H1 (cell line): ENCODE measurements around the gene LAPTM4A. TPM values are rescaled to one million over a fixed set of nuclear protein-coding genes. Genes with fewer than 3 reads are reported as not detected.

Source experiments
- SIRT6 ChIP-seq: IDR thresholded peaks from one replicate; pipeline ENCODE4 v1.7.1; 2012; ENCODE audit warnings: low read length, inconsistent platforms
- polyA plus RNA-seq, 7 experiments: library from polyadenylated mRNA; depleted of rRNA in 3 of 7; stranded (reverse) in 5 of 7; unstranded in 2 of 7; fragments of >200 nt in 5 of 7; fragments of 200-250 nt in 2 of 7; gene quantifications; 1 replicate in 5 of 7; 2 replicates in 1 of 7; 4 replicates in 1 of 7; pipeline versions ENCODE4 v1.2.1 to v1.2.3, GENCODE V29; 2011 to 2013; ENCODE audit warnings: missing spikeins in 2 of 7, mixed read lengths in 2 of 7
- total RNA-seq: library from RNA; stranded (reverse); fragmentation: NEBNext Ultra II Directional; extraction: Animal tissue kit (Norgen Biotek cat#: 25700); gene quantifications from 2 replicates; pipeline ENCODE4 v1.2.1, GENCODE V29; 2021
- TF ChIP-seq, protein P1 (sequence below): fragments of 300-600 bp; sonication (generic); IDR thresholded peaks from 2 replicates; pipeline ENCODE4 v1.7.1; 2012; ENCODE audit warnings: low read length, moderate library complexity, mild to moderate bottlenecking, inconsistent platforms; ENCODE audit not compliant: insufficient replicate concordance

The LAPTM4A gene
- total and polyA plus RNA-seq, 2 of the 8 experiments (the other 6 are each of a cell fraction or from before 2014, with no cell fraction given): 193 to 419 TPM

- TF ChIP-seq, protein P1, sequence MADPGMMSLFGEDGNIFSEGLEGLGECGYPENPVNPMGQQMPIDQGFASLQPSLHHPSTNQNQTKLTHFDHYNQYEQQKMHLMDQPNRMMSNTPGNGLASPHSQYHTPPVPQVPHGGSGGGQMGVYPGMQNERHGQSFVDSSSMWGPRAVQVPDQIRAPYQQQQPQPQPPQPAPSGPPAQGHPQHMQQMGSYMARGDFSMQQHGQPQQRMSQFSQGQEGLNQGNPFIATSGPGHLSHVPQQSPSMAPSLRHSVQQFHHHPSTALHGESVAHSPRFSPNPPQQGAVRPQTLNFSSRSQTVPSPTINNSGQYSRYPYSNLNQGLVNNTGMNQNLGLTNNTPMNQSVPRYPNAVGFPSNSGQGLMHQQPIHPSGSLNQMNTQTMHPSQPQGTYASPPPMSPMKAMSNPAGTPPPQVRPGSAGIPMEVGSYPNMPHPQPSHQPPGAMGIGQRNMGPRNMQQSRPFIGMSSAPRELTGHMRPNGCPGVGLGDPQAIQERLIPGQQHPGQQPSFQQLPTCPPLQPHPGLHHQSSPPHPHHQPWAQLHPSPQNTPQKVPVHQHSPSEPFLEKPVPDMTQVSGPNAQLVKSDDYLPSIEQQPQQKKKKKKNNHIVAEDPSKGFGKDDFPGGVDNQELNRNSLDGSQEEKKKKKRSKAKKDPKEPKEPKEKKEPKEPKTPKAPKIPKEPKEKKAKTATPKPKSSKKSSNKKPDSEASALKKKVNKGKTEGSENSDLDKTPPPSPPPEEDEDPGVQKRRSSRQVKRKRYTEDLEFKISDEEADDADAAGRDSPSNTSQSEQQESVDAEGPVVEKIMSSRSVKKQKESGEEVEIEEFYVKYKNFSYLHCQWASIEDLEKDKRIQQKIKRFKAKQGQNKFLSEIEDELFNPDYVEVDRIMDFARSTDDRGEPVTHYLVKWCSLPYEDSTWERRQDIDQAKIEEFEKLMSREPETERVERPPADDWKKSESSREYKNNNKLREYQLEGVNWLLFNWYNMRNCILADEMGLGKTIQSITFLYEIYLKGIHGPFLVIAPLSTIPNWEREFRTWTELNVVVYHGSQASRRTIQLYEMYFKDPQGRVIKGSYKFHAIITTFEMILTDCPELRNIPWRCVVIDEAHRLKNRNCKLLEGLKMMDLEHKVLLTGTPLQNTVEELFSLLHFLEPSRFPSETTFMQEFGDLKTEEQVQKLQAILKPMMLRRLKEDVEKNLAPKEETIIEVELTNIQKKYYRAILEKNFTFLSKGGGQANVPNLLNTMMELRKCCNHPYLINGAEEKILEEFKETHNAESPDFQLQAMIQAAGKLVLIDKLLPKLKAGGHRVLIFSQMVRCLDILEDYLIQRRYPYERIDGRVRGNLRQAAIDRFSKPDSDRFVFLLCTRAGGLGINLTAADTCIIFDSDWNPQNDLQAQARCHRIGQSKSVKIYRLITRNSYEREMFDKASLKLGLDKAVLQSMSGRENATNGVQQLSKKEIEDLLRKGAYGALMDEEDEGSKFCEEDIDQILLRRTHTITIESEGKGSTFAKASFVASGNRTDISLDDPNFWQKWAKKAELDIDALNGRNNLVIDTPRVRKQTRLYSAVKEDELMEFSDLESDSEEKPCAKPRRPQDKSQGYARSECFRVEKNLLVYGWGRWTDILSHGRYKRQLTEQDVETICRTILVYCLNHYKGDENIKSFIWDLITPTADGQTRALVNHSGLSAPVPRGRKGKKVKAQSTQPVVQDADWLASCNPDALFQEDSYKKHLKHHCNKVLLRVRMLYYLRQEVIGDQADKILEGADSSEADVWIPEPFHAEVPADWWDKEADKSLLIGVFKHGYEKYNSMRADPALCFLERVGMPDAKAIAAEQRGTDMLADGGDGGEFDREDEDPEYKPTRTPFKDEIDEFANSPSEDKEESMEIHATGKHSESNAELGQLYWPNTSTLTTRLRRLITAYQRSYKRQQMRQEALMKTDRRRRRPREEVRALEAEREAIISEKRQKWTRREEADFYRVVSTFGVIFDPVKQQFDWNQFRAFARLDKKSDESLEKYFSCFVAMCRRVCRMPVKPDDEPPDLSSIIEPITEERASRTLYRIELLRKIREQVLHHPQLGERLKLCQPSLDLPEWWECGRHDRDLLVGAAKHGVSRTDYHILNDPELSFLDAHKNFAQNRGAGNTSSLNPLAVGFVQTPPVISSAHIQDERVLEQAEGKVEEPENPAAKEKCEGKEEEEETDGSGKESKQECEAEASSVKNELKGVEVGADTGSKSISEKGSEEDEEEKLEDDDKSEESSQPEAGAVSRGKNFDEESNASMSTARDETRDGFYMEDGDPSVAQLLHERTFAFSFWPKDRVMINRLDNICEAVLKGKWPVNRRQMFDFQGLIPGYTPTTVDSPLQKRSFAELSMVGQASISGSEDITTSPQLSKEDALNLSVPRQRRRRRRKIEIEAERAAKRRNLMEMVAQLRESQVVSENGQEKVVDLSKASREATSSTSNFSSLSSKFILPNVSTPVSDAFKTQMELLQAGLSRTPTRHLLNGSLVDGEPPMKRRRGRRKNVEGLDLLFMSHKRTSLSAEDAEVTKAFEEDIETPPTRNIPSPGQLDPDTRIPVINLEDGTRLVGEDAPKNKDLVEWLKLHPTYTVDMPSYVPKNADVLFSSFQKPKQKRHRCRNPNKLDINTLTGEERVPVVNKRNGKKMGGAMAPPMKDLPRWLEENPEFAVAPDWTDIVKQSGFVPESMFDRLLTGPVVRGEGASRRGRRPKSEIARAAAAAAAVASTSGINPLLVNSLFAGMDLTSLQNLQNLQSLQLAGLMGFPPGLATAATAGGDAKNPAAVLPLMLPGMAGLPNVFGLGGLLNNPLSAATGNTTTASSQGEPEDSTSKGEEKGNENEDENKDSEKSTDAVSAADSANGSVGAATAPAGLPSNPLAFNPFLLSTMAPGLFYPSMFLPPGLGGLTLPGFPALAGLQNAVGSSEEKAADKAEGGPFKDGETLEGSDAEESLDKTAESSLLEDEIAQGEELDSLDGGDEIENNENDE: no peak
- no peak for TF ChIP-seq SIRT6
- TF ChIP-seq, all 59 proteins: peak for 0
Measured at GRCh38 chr2:20067992-20068584, 16.7 kb upstream of the LAPTM4A start (continued).
